SK-N-DZ (cell line): Measurements from ENCODE around the gene DNAH7.
A peak's percentile ranks its signal among the peaks of the same experiment; 100 is the strongest.
"Not testable (repeated sequence)": the region's sequence is repeated elsewhere in the genome, so short reads cannot be mapped to it uniquely, and the experiment has no call there.

Source experiments
- DNase-seq: peaks from one replicate; pipeline ENCODE4 v3.0.0-alpha.2; 2015; ENCODE audit warnings: low spot score

The DNAH7 gene

DNA sequence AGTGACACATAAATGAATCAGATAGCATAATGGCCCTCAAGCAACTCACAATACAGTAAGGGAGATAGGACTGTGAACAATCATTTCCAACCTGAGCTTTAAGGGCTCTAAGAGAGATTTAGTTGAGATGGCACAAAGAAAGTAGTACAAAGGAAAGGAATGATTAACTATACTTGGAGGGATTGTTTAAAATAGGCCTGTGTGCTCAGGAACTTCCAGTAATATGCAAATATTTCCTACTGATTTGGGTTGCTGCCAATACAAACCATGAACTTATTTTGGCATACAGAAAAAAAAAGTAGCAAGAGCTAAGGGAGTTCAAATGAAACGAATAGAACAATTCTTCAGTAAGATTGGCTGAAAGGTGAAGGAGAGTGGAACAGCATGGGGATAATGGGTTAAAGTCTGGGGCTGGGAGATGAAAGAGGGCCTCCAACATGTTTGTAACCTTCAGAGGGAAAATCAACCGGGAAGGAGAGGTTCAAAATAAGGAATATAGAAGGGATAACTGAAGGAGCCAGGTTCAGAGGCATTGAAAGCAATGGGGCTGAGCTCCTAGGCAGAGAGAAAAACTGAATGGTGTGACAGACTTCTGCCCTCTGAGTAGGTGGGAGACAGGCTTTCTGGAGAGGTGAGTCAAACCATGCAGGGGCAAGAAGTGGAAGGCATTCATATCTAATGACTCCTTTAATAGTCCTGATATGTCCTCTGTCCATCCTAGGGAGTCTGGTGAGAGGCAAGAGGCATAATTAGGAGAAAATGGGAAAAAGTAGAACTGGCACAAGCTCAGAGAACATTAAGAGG, 83.5 kb downstream of the DNAH7 start:
- no peak for DNase-seq

DNA sequence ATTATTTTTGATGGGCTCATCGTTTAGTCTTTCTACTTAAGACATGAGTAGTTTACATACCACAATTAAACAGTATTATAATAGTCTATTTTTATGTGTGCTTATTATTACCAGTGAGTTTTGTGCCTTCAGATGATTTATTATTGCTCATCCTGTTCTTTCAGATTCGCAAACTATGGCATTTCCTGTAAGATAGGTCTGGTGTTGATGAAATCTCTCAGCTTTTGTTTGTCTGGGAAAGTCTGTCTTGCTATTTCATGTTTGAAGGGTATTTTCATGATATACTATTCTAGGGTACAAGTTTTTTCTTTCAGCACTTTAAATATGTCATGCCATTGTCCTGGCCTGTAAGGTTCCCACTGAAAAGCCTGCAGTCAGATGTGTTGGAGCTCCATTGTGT, 101.3 kb downstream of the DNAH7 start:
- no peak for DNase-seq

DNA sequence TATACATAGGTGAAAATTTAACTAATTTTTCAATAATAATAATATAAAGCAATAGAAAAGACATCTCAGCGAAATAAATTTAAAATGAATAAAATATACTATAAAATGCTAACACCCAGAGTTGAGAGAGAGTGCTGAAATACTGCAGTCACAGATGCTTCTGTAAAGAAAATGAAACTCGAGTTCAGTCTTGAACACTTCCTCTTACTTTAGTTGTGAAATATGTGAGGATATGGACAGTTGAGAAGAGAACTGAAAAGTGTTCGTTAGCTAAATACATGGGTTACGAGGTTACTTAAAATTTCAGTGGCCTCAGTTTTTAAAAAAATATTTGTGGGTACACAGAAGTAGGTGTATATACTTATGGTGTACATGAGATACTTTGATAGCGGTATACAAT, 106.8 kb downstream of the DNAH7 start:
- DNase-seq: no peak

DNA sequence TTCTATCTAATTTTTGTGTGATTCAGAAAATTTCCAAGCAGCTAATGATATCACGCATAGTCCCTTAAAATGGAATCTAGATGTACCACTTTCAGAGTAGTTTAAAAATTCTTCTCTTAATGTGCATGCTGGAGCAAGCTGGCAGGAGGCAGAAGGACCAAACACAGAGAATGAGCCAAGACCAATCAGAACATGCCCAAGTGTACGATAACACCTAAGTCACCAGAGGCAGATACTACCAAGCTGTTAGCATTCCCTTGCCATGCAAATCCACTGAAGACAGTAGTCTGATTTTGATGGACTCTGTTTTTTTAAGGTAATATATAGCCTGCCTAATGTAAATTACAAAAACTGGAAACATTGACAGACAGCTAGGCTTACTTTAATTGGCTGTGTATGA, 109.3 kb downstream of the DNAH7 start:
- DNase-seq: no peak

DNA sequence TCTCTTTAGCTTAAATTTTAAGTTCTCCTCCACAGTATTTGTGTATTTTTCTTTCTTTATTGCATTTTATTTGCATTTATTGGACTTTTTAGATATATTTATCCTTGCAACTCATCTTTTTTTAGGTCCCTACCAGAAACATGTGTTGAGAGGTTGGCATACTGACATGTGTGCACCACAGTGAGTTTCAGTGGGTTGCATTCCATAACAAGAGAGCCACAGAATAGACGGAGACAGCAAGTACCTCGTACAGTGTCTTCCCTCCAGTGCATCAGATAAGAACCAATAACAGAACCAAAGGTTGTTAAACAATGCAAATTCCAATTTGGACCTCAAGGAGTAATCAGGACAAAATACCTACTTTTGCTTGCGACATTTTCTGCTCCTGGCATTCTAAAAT, 111.9 kb downstream of the DNAH7 start:
- DNase-seq: no peak

DNA sequence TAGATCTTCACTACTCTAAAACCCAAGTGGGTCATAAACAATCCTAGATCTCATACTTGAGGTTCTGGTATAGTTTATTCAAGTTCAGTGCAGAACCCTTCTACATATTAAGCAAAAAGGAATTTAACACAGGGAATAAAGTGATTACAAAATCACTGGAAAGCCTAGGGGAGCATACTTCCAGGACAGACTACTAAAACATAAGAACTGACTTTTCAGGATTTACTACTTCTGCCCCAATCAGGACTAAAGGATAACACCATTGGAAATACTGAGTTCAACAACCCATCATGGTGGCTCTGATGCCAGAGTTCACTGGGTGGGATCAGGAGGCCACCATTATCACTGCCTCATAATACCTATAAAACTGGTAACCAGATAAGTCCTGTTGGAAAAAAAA, 123.6 kb downstream of the DNAH7 start:
- DNase-seq: no peak

DNA sequence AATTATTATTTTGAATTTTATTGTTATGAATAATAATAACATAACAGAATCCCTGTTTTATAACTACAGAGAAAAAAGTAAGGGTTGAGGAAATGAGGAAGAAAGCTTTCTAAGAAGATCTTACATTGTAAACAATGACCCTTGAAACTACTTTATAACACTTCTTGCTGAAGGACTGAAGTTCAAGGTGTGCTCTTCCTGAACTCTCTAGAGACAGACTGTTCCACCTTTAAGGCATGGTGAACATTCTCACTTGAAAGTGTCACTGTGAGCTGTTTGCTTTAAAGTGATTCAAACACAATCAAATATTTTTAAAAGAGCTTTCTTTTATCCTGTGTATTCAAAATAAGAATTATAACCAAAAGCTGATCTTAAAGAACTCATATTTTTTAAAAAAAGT, 131.5 kb downstream of the DNAH7 start:
- DNase-seq: no peak

DNA sequence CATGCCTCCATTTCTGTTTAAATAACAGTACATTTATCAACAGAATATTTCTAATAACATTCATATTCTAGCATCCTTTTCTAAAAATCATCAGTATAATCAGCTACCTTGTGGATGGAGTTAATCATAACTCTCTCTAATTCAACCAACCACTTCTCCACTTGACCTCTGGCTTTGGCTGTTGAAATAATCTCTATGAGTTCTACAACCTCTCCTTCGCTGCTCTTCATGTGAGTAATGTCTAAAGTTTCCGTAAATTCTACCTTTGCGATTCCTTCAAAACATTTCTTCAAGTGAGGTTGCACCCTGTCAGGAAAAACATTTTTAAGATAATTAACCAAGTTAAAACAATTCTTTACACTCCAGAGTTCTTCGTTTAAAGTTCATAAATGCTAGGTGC, 134.2 kb downstream of the DNAH7 start:
- no peak for DNase-seq

DNA sequence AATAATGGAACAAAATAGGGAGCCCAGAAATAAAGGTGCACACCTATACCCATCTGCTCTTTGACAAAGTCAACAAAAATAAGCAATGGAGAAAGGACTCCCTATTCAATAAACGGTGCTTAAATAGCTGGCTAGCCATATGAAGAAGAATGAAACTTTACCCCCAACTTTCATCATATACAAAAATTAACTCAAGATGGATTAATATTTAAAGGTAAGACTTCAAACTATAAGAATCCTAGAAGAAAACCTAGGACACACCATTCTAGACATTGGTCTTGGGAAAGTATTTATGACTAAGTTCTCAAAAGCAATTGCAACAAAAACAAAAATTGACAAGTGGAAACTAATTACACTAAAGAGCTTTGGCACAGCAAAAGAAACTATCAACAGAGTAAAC, 139.1 kb downstream of the DNAH7 start:
- DNase-seq: no peak

DNA sequence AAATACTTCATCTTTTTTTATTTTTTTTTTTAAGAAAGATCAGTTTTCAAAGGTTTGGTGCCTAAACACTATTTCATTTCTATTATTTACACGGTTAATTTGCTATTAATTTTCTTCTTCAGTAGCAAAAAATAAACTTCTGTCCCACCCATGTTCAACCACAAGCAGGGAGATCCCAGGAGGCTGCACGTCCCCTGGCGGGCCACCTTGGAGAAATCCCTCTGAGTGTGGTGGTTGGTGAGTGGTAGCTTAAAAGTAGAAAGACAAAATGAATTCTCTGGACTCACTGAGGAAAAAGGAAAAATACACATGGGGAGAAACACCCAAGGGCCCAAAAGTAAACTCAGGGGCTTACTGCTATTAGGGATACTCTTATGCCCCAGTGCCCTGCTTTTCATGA, 143.5 kb downstream of the DNAH7 start:
- DNase-seq: no peak

DNA sequence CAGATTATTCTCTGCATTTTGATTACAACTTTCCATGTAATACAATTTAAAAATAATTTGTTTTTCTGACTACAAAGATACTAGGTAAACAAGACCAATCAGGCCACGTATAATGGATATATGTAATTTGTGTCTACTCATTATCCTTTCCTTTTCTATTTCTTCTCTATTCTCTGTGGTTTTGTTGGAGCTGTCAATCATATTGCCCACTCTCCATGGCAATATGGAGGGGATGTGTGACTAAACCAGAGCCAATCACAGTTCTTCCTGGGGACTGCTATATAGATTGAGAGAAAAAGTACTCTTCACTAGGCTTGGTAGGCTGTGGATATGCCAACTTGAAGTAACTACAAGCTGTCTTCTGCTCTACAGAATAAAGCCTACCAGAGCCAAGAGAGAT, 144.7 kb downstream of the DNAH7 start:
- no peak for DNase-seq

DNA sequence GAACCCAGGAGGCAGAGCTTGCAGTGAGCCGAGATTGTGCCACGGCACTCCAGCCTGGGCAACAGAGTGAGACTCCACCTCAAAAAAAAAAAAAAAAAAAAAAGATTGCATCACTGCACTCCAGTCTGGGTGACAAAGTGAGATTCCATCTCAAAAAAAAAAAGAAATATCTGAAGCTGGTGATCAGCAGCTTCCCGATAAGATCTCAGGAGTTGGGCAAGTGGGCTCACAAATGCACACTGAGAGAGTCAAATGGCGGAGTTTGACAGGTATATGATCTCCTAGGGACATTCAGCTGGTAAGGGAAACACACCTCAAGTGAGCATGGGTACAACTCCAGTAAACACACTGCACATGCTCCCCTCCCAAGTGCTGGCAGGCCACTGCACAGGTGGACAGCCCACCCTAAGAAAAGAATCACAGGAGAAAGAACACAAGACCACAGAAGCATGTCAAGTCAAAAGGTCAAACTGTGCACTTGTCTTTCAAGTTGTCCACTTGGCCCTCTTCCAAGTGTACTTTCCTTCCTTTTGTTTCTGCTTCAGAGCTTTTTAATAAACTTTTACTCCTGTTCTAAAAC, 151.5 kb downstream of the DNAH7 start:
- DNase-seq: not testable (repeated sequence)

DNA sequence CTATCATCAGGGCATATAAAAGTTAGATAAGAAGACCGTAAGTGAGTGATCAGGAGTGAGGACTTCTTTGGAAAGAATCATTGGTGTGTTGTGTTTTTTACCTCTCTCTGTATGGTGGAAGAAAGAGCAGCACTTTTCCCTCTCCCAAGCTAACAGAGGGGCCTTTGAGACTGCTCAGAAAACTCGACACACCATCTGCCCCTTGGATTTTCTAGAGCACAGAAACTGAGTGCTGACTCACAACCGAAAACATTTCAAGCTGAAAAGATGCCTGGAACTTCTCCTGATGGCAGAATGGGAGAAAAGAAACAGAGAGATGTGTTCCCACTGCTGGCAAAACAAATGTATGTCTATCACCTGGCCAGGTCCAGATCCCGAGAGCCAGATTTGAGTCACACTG, 156.6 kb downstream of the DNAH7 start:
- no peak for DNase-seq

DNA sequence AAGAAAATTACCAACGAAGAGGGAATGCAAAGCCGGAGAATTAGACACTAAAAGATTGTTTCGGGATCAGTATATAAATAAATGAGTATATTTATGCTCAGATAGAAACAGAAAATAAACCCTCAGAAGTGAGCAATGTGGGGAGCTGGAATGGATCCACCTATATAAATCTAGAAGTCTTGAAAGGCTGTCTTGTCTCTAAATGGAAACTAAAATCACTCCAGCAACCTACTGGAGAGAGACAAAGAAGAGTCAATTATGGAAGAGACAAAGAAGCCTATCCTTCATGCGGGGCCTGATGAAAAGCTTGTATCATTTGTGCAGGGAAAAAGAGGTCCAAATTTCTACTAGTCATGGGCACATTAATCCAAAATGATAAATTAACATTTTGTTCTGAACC, 158.1 kb downstream of the DNAH7 start:
- DNase-seq: no peak

DNA sequence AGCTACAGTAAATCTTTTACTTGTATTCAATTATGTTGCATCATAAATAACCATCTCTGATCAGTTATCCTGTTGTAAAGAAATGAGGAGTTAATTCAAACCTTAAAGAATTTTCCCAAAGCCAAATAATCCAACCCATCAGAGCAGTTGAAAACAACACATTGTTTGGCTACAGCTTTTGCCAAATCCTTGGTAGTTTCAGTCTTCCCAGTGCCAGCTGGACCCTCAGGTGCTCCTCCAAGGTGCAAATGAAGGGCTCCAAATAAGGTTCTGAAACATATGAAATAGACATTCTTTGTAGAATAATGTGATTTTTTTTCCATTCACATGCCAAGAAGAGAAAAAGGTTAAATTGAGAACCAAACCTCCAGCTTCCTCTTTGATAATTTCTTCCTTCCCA, 158.7 kb downstream of the DNAH7 start:
- no peak for DNase-seq

DNA sequence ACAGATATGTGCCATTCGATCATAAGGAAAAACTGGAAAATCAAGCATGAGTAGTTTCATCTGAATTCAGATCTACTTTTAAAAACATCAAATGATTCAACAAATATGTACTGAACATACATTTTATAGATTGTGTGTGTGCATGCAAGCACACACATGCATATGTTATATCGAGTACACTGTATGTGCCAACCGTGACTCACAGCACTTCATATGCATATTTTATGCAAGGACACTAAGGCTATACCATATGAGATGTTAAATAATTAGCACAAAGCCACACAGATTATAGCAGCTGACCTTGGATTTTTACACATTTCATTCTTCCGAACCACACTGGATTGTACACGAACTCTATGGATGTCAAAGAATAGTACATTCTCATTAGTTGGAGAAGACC, 161.2 kb downstream of the DNAH7 start:
- no peak for DNase-seq

DNA sequence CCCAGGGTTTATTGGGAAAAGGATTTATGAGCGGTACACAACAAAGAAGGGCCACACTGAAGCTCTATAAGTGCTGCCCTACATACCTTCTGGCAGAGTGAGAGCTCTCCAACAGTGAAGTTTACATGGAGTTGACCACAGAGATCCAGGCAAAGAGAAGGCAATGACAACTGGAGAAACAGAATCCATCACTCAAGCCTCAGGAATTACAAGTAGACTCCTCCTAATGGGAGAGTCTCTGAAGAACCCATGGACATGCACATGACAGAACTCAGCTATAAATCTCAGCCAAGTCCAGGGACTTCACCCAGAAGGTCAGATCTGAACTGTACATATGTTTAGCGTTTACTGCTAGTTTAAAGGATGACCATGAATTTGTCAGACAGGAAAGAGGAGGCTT, 164.7 kb downstream of the DNAH7 start:
- no peak for DNase-seq

DNA sequence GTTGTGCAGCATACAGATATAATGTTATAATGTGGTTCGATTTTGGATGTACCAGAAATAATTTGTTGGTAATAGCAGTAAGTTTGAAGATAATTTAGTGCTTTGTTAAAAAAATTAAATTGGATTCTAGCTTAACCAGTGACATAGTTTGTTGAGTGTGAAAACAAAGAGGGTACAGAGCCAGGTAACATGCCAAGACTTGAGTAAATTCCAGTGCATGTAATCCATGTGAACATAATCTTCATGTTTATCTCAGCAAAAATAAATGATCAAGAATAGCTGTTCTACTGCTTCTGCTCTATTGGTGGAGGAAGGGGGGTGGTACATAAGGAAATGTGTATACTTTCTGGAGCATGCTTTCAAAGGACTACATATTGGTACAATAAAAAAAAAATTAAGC, 165.8 kb downstream of the DNAH7 start:
- DNase-seq: no peak

DNA sequence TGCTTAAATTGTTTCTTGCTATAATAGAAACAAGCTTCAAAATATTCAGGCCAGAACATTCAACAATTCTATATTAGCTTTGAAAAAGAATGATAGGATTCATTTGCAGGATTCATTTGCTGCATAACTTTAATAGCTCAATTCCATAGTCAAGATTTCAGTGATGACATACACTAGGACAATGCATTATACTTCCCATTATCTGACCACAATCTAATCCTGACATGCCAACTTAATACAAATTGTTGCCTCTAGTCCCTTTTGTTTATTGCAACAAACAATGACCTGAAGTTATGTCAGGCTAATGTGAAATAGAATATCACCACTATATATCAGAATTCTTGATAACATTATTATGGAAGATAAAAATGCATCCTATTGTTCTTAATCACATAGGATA, 169.4 kb downstream of the DNAH7 start:
- DNase-seq: no peak

DNA sequence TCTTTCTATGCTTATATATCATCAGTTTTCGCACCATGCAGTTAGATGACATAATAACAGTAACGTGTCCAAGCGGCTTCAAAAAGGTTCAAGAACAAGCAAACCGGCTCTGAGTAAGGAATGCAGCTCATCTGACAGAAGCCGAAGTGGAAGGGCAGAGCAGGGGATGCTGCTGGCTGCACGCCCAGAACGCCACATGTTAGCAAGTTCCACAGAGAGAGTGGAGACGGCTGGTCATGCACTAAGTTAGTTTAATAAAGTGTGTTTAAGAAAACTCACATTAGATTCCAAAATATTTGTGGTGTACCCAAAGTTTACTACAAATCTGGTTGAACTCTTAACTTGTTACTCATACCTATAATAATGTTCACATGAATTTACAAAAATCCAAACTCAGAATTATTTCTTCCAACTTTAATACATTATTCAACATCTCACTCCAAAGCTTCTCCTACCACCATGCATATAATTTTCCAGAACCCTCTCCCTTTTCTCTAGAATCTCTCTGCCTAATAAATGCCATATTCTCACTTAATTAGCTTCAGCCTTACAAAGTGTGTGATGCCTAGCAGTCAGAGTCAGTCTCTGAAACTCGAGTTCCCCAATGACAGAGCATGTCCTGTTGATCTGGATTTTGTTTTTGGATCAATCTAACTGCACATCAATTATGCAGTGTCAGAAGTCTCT, 170.0 kb downstream of the DNAH7 start:
- DNase-seq: peak; percentile 7

DNA sequence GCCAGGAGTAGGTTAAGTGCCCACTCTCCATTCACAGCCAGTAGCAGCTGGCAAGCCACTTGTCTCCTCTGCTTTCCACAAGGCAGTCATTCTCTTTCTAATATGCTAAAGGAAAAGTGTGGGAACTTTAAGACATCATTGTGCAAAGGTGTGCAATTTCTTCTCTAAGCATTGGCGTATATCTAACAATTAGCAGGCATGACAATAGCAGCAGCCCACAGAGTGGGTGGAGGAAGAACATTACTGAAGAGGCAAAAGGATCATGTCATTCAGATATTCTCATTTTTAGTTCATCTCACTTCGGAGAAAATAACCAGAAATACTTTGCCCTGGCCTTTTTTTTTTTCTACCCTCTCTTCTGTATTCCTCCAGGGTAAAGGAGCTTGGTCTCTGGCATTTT, 177.6 kb downstream of the DNAH7 start:
- DNase-seq: no peak

DNA sequence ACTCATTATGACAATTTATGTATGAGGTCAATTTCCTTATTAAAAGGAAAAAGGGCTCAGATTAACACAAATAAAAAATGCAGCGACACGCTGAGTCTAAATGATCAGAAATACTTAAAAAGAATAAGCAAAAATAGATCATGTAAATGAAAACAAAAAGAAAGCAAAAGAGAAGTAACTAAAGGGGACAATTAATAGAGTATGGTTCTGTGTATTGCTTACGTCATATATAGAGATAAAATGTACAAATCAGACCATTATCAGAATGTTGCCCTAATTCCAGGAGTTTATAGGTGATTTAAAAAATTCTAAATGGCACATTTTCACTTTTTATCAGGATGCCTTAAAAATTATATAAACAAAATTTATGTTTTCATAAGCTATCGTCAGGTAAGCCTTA, 189.5 kb downstream of the DNAH7 start:
- DNase-seq: no peak

DNA sequence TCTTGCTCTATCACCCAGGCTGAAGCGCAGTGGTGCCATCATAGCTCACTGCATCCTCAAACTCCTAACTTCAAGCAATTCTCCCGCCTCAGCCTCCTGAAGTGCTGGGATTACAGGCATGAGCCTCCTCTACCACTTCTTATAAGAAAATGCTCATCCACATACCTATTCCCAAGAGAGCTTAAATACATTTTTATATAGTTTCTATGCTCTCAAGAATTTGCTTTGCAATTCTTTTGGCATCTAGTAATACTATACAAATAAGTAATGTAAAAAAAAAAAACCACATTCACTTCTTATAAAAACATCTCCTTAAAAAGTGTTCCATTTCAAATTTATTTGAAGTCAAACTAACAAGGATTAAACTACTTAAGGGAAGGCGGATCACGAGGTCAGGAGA, 197.3 kb downstream of the DNAH7 start:
- no peak for DNase-seq
